HG03039 (cell line): ENCODE results near the gene KLB.
A peak's percentile ranks its signal among the peaks of the same experiment; 100 is the strongest.

Source experiments
- ATAC-seq: cut with Tn5 transposase; IDR thresholded peaks from one replicate; pipeline ENCODE4 v1.9.1; 2021; ENCODE audit warnings: mild to moderate bottlenecking, moderate library complexity; ENCODE audit not compliant: unreplicated experiment

Gene KLB

GRCh38 chr4:39458505-39459300 is 52.0 kb downstream of the KLB start, which contains the start of the genes LIAS and RPL9:
LIAS (plus strand) TSS chr4:39459056; CDS start chr4:39459118, 62 bp downstream.
RPL9 (minus strand) TSS chr4:39458922; CDS start chr4:39458439, 483 bp downstream.
- ATAC-seq = peak; percentile 86

- ATAC-seq = no peak
Measured at GRCh38 chr4:39464886-39465501, 58.3 kb downstream of the KLB start.

GRCh38 chr4:39466747-39467146 is 60.0 kb downstream of the KLB start:
- no peak for ATAC-seq

GRCh38 chr4:39467464-39467863 is 60.7 kb downstream of the KLB start:
- no peak for ATAC-seq

GRCh38 chr4:39469429-39470077 is 62.8 kb downstream of the KLB start:
- peak; percentile 75 for ATAC-seq

GRCh38 chr4:39470402-39470801 is 63.7 kb downstream of the KLB start:
- ATAC-seq = no peak

- ATAC-seq = no peak
Measured at GRCh38 chr4:39472396-39472795, 65.7 kb downstream of the KLB start.

- ATAC-seq = no peak
Measured at GRCh38 chr4:39476187-39476895, 69.6 kb downstream of the KLB start.

- no peak for ATAC-seq
Measured at GRCh38 chr4:39480251-39480650, 73.5 kb downstream of the KLB start.

- no peak for ATAC-seq
Measured at GRCh38 chr4:39480902-39481695, 74.4 kb downstream of the KLB start.

- ATAC-seq = no peak
Measured at GRCh38 chr4:39484582-39485272, 78.0 kb downstream of the KLB start.

GRCh38 chr4:39486221-39486804 is 79.6 kb downstream of the KLB start:
- ATAC-seq = no peak

GRCh38 chr4:39490322-39490721 is 83.6 kb downstream of the KLB start:
- no peak for ATAC-seq

GRCh38 chr4:39494354-39494753 is 87.6 kb downstream of the KLB start:
- ATAC-seq = no peak

GRCh38 chr4:39495446-39496213 is 88.9 kb downstream of the KLB start:
- no peak for ATAC-seq

- no peak for ATAC-seq
Measured at GRCh38 chr4:39497909-39498726, 91.4 kb downstream of the KLB start.

GRCh38 chr4:39498727-39499020 is 91.9 kb downstream of the KLB start:
- ATAC-seq = no peak
